ENCODE measurements around the gene UBXN11.

- TF ChIP-seq CTCF (IDR thresholded peaks at IDR 0.05; ENCODE audit: poor library complexity, severe bottlenecking) (no peak), SMC3 (conservative IDR thresholded peaks at IDR 0.05; ENCODE audit: poor library complexity) (no peak), RAD21 (conservative IDR thresholded peaks at IDR 0.05) (no peak), POLR2AphosphoS5 (IDR thresholded peaks at IDR 0.05) (no peak)
Measured at GRCh38 chr1:26277261-26277661, 29.2 kb downstream of the UBXN11 start.

Measured in neural cell (in vitro differentiated cells).